ENCODE measurements around the gene TAS2R1.
"Not testable (repeated sequence)": the region's sequence is repeated elsewhere in the genome, so short reads cannot be mapped to it uniquely, and the experiment has no call there.

TAS2R1 gene

DNA sequence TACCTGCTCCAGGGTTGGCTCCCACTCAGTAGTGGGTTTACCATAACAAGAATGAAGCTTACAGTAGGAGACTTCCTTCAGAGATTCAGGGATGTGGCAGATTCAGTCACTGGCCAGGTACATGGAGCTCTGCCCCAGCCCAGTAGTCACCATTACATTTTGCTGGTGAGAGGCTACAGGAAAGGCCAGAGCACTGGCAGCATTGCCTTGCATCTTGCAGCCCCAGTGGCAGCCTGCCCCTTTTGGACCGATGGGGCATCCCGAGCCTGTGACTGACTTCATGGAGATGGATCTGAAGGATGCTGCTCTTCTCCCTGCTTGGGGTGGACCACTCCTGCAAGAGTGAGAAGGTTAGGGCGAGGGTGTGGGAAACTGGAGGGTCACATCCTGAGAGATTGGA is 16.8 kb downstream of the TAS2R1 start:
- Mint-ChIP-seq H3K36me3 (ENCODE audit: low read depth) (no peaks in the 10 kb centered on the region), H3K27me3 (ENCODE audit: low read depth) (no peaks in the 10 kb centered on the region), H3K4me3 (no peak overlapping the region), H3K4me1 (ENCODE audit: low read depth) (no peaks in the 10 kb centered on the region), H3K27ac (no peak overlapping the region), H3K9me3 (no peaks in the 10 kb centered on the region)

DNA sequence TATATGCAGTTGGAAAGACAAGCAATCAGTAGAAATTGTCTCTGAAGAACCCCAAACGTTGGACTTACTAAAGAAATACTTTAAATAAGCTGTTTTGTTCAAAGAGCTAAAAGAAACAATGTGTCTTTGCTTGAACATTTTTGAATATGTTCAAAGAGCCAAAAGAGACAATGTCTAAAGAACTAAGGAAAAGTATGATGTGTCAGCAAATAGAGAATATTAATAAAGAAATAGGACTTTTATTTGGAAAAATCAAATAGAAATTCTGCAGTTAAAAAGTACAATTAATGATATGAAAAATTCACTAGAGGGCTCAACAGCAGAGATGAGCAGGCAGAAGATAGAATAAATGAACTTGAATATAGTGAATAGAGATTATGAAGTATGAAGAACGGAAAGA is 19.2 kb downstream of the TAS2R1 start:
- Mint-ChIP-seq H3K4me3 (no peak overlapping the region), H3K9me3 (no peaks in the 10 kb centered on the region), H3K27ac (no peak overlapping the region), H3K4me1 (ENCODE audit: low read depth) (no peaks in the 10 kb centered on the region), H3K27me3 (ENCODE audit: low read depth) (no peaks in the 10 kb centered on the region), H3K36me3 (ENCODE audit: low read depth) (no peaks in the 10 kb centered on the region)

DNA sequence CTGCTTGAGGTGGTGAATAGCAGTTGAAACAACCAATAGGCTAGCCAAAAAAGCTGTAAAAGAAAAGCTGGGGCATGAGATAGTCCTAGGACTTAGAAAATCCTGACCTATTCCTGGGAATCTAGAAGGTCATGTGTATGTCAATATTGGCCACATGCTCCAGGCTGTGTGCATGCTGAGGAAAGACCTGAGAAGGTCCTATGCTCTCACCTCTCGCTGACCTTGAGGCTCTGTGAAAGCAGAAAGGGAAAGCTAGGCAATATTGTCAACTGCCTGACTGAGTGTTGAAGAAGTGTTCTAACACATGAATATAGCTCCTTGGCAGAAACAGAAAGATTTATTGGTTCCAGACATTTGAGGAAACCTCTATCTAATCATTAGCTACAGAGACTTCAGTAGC is 19.8 kb downstream of the TAS2R1 start:
- no peaks in the 10 kb centered on the region for H3K27me3 Mint-ChIP-seq (ENCODE audit: low read depth)
- no peaks in the 10 kb centered on the region for H3K4me1 Mint-ChIP-seq (ENCODE audit: low read depth)
- H3K9me3 Mint-ChIP-seq, result no peaks in the 10 kb centered on the region
- no peak overlapping the region for H3K4me3 Mint-ChIP-seq
- H3K36me3 Mint-ChIP-seq (ENCODE audit: low read depth), result no peaks in the 10 kb centered on the region
- H3K27ac Mint-ChIP-seq, result no peak overlapping the region

DNA sequence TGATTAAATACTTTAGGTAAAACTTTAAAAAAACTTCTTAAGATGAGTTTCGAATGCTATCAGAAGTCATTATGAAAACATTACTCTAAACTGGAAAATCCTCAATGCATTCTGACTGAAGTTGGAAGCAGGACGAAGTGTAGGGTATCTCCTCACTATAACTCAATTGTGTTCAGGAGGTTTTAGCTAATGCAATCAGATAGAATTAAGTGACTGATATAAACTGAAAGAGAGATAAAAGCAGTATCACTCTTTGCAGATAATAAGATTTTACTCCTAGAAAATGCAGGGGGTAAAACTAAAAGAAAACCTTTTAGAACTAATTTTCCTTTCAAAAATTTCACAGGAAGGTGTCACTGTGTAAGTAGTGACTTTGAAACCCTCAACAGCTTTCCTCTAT is 22.1 kb downstream of the TAS2R1 start:
- H3K4me3 Mint-ChIP-seq, result no peak overlapping the region
- no peak overlapping the region for H3K27ac Mint-ChIP-seq
- no peaks in the 10 kb centered on the region for H3K36me3 Mint-ChIP-seq (ENCODE audit: low read depth)
- H3K27me3 Mint-ChIP-seq (ENCODE audit: low read depth), result no peaks in the 10 kb centered on the region
- no peaks in the 10 kb centered on the region for H3K4me1 Mint-ChIP-seq (ENCODE audit: low read depth)
- H3K9me3 Mint-ChIP-seq, result no peaks in the 10 kb centered on the region

DNA sequence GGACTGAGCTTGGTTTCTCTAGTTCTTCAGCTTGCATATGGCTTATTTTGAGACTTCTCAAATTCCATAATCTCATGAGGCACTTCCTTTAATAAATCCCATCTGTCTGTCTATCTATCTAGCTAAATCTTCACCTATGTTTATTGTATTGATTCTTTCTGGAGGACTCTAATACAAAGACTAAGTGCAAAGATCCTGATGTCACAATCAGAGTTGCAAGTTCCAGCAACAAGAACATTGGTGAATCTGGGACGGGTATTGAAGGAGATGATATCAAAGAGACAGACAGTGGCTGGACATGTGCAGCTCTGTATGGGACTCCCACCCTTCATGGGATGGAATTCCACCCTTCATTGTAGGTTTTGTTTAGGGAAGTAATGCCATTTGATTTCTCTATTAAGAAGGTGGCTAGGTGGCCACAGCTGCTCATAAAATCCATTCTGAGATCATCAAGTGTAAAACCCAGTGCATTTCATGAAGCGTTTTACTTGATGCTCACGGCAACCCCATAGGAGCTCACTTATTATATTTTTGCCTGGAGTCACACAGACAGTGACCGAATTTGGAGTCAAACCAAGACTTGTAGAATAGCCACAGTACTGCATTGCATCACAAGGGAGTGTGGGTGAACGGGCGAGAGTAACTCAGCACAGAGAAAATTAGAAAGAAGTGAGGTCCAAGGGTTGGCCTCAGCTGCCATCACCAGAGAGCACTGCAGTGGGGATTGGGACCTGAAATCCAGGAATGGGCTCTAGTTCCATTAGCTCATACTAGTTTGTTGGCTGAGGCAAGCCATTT is 24.9 kb downstream of the TAS2R1 start:
- Mint-ChIP-seq H3K36me3 (ENCODE audit: low read depth) (no peaks in the 10 kb centered on the region), H3K4me1 (ENCODE audit: low read depth) (no peaks in the 10 kb centered on the region), H3K9me3 (no peaks in the 10 kb centered on the region), H3K27me3 (ENCODE audit: low read depth) (no peaks in the 10 kb centered on the region), H3K27ac (no peak overlapping the region), H3K4me3 (no peak overlapping the region)

DNA sequence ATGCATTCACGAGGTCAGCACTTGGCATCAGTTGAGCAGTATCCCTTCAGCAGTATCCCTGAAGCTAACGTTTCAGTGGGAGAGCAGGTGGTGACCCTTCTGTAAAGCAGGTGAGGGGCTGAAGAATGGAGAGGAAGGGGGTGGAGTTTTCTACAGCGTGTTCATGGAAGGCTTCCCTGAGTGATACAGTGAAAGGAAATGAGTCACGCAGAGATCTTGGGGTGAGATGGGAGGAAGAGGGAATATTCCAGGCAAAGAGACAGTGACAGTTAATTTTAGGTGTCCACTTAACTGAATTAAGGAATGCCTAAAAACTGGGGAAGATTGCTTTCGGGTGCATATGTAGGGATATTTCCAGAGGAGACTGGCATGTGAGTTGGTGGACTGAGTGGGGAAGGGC is 25.7 kb downstream of the TAS2R1 start:
- Mint-ChIP-seq H3K4me1 (ENCODE audit: low read depth) (no peaks in the 10 kb centered on the region), H3K4me3 (no peak overlapping the region), H3K27me3 (ENCODE audit: low read depth) (no peaks in the 10 kb centered on the region), H3K36me3 (ENCODE audit: low read depth) (no peaks in the 10 kb centered on the region), H3K9me3 (no peaks in the 10 kb centered on the region), H3K27ac (no peak overlapping the region)

DNA sequence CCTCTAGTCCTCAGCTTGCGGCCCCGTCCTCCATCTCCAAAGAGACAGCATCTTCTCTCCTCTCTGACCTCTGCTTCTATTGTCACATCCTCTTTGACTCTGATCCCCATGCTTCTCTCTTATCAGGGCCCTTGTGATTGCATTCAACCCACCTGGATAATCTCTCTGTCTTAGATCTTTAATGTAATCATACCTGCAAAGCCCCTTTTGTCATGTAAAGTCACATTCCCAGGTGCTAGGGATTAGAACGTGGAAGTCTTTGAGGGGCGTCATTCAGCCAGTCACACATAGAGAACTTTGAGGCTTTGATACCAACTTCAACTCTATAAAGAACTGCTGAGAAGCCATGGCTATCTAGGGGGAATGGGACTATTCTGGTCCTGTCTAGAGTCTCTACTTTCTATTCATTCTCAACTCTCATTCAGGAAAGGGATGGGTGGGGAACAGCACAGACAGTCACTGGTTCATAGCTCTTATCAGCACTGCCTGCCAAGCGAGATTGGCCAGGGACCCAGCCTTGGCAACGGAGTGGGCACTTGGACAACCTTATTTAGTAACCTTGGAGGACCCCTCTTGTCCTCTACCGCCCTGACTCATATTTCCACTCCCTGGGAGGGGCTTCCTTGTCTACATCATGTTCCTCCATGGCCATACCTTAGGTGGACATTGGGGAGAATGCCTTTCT is 29.0 kb downstream of the TAS2R1 start:
- H3K27ac Mint-ChIP-seq, result no peak overlapping the region

DNA sequence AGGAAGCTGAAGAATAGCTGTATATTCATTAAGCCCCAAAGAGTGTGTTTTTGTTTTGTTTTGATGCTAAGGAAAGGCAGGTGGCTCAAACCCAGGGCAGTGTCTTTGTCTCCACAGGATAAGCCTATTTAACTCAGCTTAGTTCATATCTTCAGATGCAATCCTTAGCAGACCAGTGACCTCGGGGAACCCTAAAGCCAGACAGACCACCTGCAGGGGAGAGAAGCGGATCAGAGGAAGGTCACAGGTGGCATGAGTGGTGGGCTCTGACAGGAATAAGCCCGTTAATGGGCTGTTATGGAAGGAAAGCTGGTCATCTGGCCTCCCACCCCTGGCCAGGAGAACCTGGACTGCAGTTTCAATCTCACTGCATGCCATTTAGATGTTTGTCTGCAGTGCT is 30.8 kb downstream of the TAS2R1 start:
- Mint-ChIP-seq H3K4me1 (ENCODE audit: low read depth) (no peaks in the 10 kb centered on the region), H3K27me3 (ENCODE audit: low read depth) (no peaks in the 10 kb centered on the region), H3K9me3 (no peaks in the 10 kb centered on the region), H3K4me3 (no peak overlapping the region), H3K27ac (no peak overlapping the region), H3K36me3 (ENCODE audit: low read depth) (no peaks in the 10 kb centered on the region)

More for the DNA sequence above, 29.0 kb downstream of the TAS2R1 start:
- Mint-ChIP-seq H3K9me3 (no peaks in the 10 kb centered on the region), H3K4me3 (no peak overlapping the region), H3K36me3 (ENCODE audit: low read depth) (no peaks in the 10 kb centered on the region), H3K4me1 (ENCODE audit: low read depth) (no peaks in the 10 kb centered on the region), H3K27me3 (ENCODE audit: low read depth) (no peaks in the 10 kb centered on the region)

DNA sequence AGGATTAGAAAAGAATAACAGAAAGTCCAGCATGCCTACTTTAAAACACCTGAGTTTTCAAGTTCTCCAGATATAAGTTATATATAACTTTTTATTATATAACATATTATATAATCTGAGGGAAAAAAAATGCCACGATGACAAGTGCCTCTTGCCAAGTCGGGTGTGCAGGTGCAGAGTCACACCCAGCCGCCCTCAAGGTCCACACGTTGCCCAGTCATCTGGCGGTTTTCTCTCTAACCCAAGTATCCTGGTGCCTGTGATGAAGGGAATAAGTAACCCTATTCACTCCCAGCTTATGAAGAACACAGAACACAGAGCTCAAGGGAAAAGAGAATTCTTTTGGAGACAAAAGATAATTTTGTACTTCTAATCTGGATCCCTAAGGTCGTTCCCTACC is 31.8 kb downstream of the TAS2R1 start:
- not testable (repeated sequence) for H3K36me3 Mint-ChIP-seq (ENCODE audit: low read depth); H3K4me1 Mint-ChIP-seq (ENCODE audit: low read depth); H3K4me3 Mint-ChIP-seq; H3K27me3 Mint-ChIP-seq (ENCODE audit: low read depth); H3K9me3 Mint-ChIP-seq; H3K27ac Mint-ChIP-seq

DNA sequence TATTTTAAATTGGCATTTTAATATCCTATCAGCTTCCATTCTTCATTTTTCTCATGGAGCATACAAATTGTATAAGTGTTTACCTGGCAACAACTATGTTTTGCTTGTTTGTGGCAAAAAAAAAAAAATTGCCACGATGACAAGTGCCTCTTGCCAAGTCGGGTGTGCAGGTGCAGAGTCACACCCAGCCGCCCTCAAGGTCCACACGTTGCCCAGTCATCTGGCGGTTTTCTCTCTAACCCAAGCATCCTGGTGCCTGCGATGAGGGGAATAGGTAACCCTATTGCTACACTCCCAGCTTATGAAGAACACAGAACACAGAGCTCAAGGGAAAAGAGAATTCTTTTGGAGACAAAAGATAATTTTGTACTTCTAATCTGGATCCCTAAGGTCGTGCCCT is 32.8 kb downstream of the TAS2R1 start:
- not testable (repeated sequence) for H3K36me3 Mint-ChIP-seq (ENCODE audit: low read depth); H3K4me1 Mint-ChIP-seq (ENCODE audit: low read depth); H3K4me3 Mint-ChIP-seq; H3K27me3 Mint-ChIP-seq (ENCODE audit: low read depth); H3K9me3 Mint-ChIP-seq; H3K27ac Mint-ChIP-seq

DNA sequence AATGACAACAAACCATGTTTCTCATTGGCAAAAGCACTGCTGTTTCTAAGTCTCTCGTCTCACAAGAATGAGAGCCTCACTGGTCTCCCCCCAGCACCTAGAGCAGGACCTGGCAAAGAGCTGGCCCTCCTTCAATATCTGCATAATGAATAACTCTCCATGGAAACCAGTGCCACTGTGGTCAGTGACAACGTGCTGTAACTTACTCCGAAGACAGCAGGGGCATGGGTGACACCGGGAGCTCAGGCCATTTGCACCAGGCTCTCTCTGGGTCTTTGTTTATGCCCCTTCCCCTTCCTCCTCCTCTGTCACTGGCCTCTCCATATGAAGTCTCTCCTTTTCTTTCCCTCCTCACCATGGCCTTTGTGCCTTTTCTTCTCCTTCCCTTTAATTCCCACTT is 33.3 kb downstream of the TAS2R1 start:
- Mint-ChIP-seq H3K9me3 (no peaks in the 10 kb centered on the region), H3K4me1 (ENCODE audit: low read depth) (no peaks in the 10 kb centered on the region), H3K4me3 (no peak overlapping the region), H3K27ac (no peak overlapping the region), H3K27me3 (ENCODE audit: low read depth) (no peaks in the 10 kb centered on the region), H3K36me3 (ENCODE audit: low read depth) (no peaks in the 10 kb centered on the region)

DNA sequence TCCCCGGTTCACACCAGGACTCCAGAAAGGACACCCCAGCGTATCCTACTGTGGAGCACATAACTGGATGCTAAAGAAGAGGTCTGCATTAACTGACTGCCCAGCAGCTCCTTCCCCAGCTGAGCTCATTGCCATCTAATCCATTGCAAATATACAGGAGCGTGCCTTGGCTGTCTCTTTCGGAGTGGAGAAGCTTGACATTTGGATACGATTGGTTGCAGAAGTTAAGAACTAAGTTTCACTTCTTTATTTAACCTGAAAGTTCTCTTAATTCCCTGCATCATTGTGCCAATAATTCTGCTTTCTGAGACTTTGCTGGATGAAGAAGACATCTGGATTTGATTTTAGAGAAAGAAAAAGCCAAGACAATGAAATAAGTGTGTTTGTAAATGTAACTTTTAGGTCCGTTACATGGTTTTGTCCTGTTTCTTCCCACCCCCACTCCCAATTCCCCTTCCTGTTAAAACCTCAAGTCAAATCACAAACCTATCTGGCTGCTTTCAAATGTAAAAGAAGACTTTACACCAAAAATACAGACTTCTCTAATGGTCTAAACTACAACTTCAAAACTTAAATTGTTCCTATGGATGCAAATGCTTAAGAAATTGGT is 33.9 kb downstream of the TAS2R1 start:
- H3K36me3 Mint-ChIP-seq (ENCODE audit: low read depth), result no peaks in the 10 kb centered on the region
- no peaks in the 10 kb centered on the region for H3K27me3 Mint-ChIP-seq (ENCODE audit: low read depth)
- no peak overlapping the region for H3K4me3 Mint-ChIP-seq
- no peak overlapping the region for H3K27ac Mint-ChIP-seq
- no peaks in the 10 kb centered on the region for H3K4me1 Mint-ChIP-seq (ENCODE audit: low read depth)
- no peaks in the 10 kb centered on the region for H3K9me3 Mint-ChIP-seq

DNA sequence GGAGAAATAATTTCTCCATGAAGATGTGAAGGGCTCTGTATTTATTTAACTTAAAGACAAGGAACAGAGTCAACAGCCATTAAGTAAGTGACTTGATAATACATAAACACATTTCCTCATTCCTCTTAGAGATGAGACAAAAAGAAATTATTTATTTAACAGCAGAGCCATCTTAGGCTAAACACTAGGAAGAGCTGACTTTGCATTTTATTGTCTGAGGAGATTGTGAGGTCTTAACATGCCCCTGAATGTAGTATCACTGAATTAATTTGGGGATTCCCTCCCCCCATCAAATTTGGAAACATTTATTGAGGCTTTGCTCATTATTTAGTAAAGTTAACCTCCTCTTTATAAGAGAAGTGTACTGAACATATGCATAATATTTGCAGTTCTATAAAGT is 35.2 kb downstream of the TAS2R1 start:
- Mint-ChIP-seq H3K36me3 (ENCODE audit: low read depth) (no peaks in the 10 kb centered on the region), H3K9me3 (no peaks in the 10 kb centered on the region), H3K27me3 (ENCODE audit: low read depth) (no peaks in the 10 kb centered on the region), H3K4me3 (no peak overlapping the region), H3K27ac (no peak overlapping the region), H3K4me1 (ENCODE audit: low read depth) (no peaks in the 10 kb centered on the region)

DNA sequence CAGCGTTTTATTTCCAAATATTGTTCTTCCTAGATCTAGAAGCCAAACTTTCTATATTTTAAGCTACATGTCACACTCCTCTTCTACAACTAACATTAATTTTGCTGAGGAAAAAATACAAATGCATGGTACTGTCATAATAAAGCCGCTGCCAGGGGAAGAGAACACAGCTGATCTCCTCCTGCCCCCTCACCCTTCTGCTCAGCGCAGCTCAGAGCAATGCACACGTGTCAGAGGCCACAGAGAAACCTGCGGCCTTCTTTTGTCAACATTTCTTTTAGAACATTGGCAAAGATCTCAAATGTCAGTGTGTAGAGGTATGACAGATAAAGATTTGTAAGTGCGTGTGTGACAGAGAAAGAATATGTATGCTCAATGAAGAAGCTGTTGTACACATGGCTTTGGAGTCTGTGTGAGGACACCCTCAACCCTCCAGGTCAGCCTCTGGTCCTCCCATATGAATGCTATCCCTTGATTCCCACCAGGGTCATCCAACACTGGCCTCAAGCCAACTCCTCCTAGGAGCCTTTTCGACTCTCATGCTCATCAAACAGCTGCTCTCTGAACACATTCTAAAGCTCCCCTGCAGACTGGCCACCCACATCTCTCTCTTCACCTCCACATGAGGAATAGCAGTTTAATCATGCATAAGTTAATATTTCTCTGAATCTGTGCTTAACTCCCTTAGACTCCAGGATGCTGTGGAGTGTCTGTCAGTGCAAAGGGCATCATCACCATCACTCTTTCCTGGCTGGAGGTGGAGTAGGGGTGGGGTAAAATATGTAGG is 40.9 kb downstream of the TAS2R1 start:
- H3K9me3 Mint-ChIP-seq, result no peaks in the 10 kb centered on the region
- H3K27ac Mint-ChIP-seq, result no peak overlapping the region
- H3K27me3 Mint-ChIP-seq (ENCODE audit: low read depth), result no peaks in the 10 kb centered on the region
- no peaks in the 10 kb centered on the region for H3K36me3 Mint-ChIP-seq (ENCODE audit: low read depth)
- H3K4me1 Mint-ChIP-seq (ENCODE audit: low read depth), result no peaks in the 10 kb centered on the region
- H3K4me3 Mint-ChIP-seq, result no peak overlapping the region

DNA sequence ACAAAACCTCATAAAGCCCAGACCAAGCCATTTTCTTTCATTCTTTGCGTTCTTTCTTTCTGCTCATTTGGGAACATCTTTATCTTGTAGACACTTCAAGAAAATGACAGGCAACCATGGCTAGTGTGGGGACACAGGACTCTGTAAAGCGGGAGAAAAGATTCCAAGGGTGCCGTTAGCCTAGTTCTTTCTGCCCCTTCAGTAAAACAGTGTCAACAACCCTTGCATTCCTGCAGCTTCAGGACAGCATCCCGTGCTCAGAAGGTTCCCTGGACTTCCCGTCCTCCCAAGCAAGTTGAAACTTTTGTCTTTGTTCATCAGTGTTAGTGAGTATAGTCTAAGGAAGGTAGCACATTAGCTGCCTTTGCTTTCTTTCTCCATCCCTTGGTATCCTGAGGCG is 41.9 kb downstream of the TAS2R1 start:
- H3K27ac Mint-ChIP-seq, result no peak overlapping the region
- H3K27me3 Mint-ChIP-seq (ENCODE audit: low read depth), result no peaks in the 10 kb centered on the region
- H3K4me1 Mint-ChIP-seq (ENCODE audit: low read depth), result no peaks in the 10 kb centered on the region
- H3K9me3 Mint-ChIP-seq, result no peaks in the 10 kb centered on the region
- no peak overlapping the region for H3K4me3 Mint-ChIP-seq
- H3K36me3 Mint-ChIP-seq (ENCODE audit: low read depth), result no peaks in the 10 kb centered on the region
